Panc1 (cell line): ENCODE results near the gene FGGY. TPM values are rescaled to one million over a fixed set of nuclear protein-coding genes. Genes with fewer than 3 reads are reported as not detected.

ENCODE experiments used
- ATAC-seq: fragments of 200-7000 bp; cut with Tn5 transposase; 2 replicates; pipeline ENCODE4 v1.9.1; 2020; ENCODE audit warnings: mild to moderate bottlenecking, moderate library complexity
- BruUV-seq: library from RNA; stranded (reverse); fragments of 400-500 nt; replicated peaks from 2 replicates; lab custom pipeline; 2021; lab: Mats Ljungman, UMichigan
- CTCF ChIA-PET: fragments of 300-600 bp; sonication (Branson Sonifier 250); formaldehyde crosslinking; loops from one replicate; lab custom pipeline; 2022; ENCODE audit warnings: antibody characterized with exemption; lab: Charles Lee
- POLR2A ChIA-PET: fragments of 300-600 bp; sonication (Branson Sonifier 250); formaldehyde crosslinking; loops from one replicate; lab custom pipeline; 2022; ENCODE audit warnings: antibody characterized with exemption; lab: Charles Lee
- DNase-seq: peaks from one replicate; pipeline ENCODE4 v3.0.0-alpha.2; 2010; ENCODE audit warnings: low read depth, low spot score
- H3K27ac ChIP-seq: 2 replicates; pipeline ENCODE4 v1.5.1; 2011; ENCODE audit warnings: mild to moderate bottlenecking, low read length, inconsistent platforms
- H3K27me3 ChIP-seq: fragments of 200-500 bp; sonication (Bioruptor generic); 2 replicates; pipeline ENCODE4 v1.6.0; 2014; ENCODE audit warnings: low read length, inconsistent platforms; ENCODE audit not compliant: control insufficient read depth, insufficient read depth
- H3K36me3 ChIP-seq: fragments of 200-500 bp; sonication (Bioruptor generic); 2 replicates; pipeline ENCODE4 v1.5.1; 2014; ENCODE audit warnings: inconsistent platforms, mild to moderate bottlenecking, low read length, moderate library complexity; ENCODE audit not compliant: control insufficient read depth, insufficient read depth
- H3K4me1 ChIP-seq: 2 replicates; pipeline ENCODE4 v1.5.1; 2011; ENCODE audit warnings: inconsistent platforms, mild to moderate bottlenecking, low read length, moderate library complexity; ENCODE audit not compliant: control insufficient read depth, insufficient read depth
- H3K4me3 ChIP-seq, 2 experiments: 2 replicates each; pipeline ENCODE4 v1.5.1; 2011 to 2012; ENCODE audit warnings: low read depth in 2 of 2, low read length in 2 of 2, mild to moderate bottlenecking in 2 of 2, inconsistent platforms in 1 of 2, moderate library complexity in 1 of 2
- H3K9me3 ChIP-seq: fragments of 200-500 bp; sonication (Bioruptor generic); 2 replicates; pipeline ENCODE4 v1.5.1; 2014; ENCODE audit warnings: low read depth, mild to moderate bottlenecking, inconsistent platforms, low read length, moderate library complexity; ENCODE audit not compliant: control insufficient read depth, insufficient read depth
- POLR2AphosphoS5 ChIP-seq: IDR thresholded peaks from 2 replicates; pipeline ENCODE4 v1.6.1; 2012; ENCODE audit warnings: mild to moderate bottlenecking, low read depth, low read length, moderate library complexity
- SIN3A ChIP-seq: IDR thresholded peaks from 2 replicates; pipeline ENCODE4 v1.6.1; 2012; ENCODE audit warnings: low read depth, mild to moderate bottlenecking, low read length, moderate library complexity, borderline replicate concordance; ENCODE audit not compliant: insufficient read depth
- TCF7L2 ChIP-seq: IDR thresholded peaks from 2 replicates; pipeline ENCODE4 v1.6.1; 2011; ENCODE audit warnings: mild to moderate bottlenecking, low read depth, low read length, inconsistent platforms
- in situ Hi-C: cut with HindIII; loops from 2 replicates; pipeline ENCODE4 v1.10.0; 2016; ENCODE audit warnings: low sequenced_read_pairs, low pct_unique_long_range_greater_than_20kb
- intact Hi-C: fragments of 100-400 bp; cut with micrococcal nuclease; formaldehyde crosslinking; loops from one replicate; pipeline ENCODE4 v1.10.0; 2022; ENCODE audit not compliant: unreplicated experiment
- total RNA-seq: library from RNA; stranded (reverse); gene quantifications from one replicate; pipeline ENCODE4 v1.2.1, GENCODE V29; 2021; ENCODE audit not compliant: unreplicated experiment
- TF ChIP-seq, protein P1 (sequence below), 2 experiments: IDR thresholded peaks; 2 replicates each; pipeline ENCODE4 v1.6.1; 2011 to 2012; ENCODE audit warnings: low read depth in 2 of 2, control low read depth in 1 of 2, low read length in 1 of 2, mild to moderate bottlenecking in 1 of 2, moderate library complexity in 1 of 2; ENCODE audit not compliant: insufficient read depth in 1 of 2
- TF ChIP-seq, protein P2 (sequence below): fragments of 450-650 bp; IDR thresholded peaks from 2 replicates; pipeline ENCODE4 v1.5.1; 2017; ENCODE audit warnings: mild to moderate bottlenecking

The FGGY gene
- total RNA-seq, 1 experiment from 2014 or later: 15.5 TPM

DNA sequence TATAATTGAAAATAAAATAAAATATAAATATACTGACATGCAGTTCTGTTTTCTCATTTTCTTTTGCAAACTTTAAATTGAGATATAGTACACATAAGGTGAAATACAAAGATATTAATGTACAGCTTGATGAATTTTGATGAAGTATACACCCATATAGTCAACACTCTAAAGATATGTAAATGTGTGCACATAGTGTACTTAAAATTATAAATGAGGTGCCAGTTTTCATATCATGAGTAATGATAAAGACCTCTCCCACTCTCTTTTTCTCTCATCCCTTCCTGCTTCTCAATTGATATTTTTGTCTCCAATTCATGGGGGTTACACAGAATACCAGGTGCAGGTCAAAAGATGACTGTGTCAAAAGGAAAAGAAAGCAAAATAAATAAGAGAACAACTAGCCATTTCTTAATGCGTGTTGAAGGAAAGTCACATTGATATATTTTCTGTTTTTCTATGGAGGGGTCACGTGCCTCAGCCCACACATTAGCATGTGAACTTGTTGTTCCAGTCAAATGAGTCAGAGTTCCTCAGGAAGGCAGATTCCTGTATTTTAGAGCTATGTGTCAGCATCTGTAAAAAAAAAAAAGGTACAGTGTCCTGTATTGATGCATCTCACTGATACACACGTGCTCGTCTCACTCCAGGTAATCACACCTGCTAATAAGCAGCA is 453.6 kb downstream of the FGGY start:
- Histone ChIP-seq H3K27me3 (no peaks in the 10 kb centered on the region), H3K36me3 (no peaks in the 10 kb centered on the region), H3K9me3 (no peaks in the 10 kb centered on the region), H3K4me3 (no peak overlapping the region), H3K27ac (no peak overlapping the region), H3K4me1 (no peaks in the 10 kb centered on the region)
- intact Hi-C loops (no loop called here), in situ Hi-C loops (no loop called here)
- ChIA-PET CTCF (no interaction called here), POLR2A (no interaction called here)
- ATAC-seq: no peak
- no TSS peak for BruUV-seq
- no peak for TF ChIP-seq SIN3A
- no peak for DNase-seq

DNA sequence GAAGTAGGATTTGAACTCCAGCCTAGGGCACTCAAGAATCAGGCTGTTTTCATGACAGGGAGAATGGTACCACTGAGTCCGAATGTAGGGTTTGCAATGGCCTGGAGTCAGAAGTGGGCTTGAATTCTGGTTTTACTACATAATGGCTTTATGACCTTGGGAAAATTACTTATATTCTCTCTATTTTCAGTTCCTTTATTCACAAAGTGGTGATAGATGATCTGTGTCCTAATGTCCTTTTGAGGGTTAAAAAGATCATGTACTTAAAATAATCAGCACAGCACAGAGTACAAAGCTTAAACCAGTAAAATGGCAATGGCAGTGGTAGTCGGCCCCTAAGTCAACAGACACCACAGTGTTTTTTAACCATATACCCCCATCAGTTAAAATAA is 454.1 kb downstream of the FGGY start:
- ChIA-PET CTCF (no interaction called here), POLR2A (no interaction called here)
- H3K27me3 ChIP-seq: no peaks in the 10 kb centered on the region
- no peak overlapping the region for H3K4me3 ChIP-seq
- DNase-seq: no peak
- intact Hi-C loops (no loop called here), in situ Hi-C loops (no loop called here)
- no peaks in the 10 kb centered on the region for H3K4me1 ChIP-seq
- ATAC-seq: no peak
- no peak for TF ChIP-seq TCF7L2
- TF ChIP-seq SIN3A: no peak
- TF ChIP-seq, protein P1, sequence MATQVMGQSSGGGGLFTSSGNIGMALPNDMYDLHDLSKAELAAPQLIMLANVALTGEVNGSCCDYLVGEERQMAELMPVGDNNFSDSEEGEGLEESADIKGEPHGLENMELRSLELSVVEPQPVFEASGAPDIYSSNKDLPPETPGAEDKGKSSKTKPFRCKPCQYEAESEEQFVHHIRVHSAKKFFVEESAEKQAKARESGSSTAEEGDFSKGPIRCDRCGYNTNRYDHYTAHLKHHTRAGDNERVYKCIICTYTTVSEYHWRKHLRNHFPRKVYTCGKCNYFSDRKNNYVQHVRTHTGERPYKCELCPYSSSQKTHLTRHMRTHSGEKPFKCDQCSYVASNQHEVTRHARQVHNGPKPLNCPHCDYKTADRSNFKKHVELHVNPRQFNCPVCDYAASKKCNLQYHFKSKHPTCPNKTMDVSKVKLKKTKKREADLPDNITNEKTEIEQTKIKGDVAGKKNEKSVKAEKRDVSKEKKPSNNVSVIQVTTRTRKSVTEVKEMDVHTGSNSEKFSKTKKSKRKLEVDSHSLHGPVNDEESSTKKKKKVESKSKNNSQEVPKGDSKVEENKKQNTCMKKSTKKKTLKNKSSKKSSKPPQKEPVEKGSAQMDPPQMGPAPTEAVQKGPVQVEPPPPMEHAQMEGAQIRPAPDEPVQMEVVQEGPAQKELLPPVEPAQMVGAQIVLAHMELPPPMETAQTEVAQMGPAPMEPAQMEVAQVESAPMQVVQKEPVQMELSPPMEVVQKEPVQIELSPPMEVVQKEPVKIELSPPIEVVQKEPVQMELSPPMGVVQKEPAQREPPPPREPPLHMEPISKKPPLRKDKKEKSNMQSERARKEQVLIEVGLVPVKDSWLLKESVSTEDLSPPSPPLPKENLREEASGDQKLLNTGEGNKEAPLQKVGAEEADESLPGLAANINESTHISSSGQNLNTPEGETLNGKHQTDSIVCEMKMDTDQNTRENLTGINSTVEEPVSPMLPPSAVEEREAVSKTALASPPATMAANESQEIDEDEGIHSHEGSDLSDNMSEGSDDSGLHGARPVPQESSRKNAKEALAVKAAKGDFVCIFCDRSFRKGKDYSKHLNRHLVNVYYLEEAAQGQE (IDR thresholded peaks at IDR 0.05; ENCODE audit: insufficient read depth in 1 of 2, low read depth in 2 of 2, low read length in 1 of 2): no peak
- no peak for TF ChIP-seq POLR2AphosphoS5
- TF ChIP-seq, protein P2, sequence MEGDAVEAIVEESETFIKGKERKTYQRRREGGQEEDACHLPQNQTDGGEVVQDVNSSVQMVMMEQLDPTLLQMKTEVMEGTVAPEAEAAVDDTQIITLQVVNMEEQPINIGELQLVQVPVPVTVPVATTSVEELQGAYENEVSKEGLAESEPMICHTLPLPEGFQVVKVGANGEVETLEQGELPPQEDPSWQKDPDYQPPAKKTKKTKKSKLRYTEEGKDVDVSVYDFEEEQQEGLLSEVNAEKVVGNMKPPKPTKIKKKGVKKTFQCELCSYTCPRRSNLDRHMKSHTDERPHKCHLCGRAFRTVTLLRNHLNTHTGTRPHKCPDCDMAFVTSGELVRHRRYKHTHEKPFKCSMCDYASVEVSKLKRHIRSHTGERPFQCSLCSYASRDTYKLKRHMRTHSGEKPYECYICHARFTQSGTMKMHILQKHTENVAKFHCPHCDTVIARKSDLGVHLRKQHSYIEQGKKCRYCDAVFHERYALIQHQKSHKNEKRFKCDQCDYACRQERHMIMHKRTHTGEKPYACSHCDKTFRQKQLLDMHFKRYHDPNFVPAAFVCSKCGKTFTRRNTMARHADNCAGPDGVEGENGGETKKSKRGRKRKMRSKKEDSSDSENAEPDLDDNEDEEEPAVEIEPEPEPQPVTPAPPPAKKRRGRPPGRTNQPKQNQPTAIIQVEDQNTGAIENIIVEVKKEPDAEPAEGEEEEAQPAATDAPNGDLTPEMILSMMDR: no peak
- H3K36me3 ChIP-seq: no peaks in the 10 kb centered on the region
- no peak overlapping the region for H3K27ac ChIP-seq
- no peaks in the 10 kb centered on the region for H3K9me3 ChIP-seq
- BruUV-seq: no TSS peak

GRCh38 chr1:59751801-59752200 is 454.9 kb downstream of the FGGY start:
- ATAC-seq (no peak), DNase-seq (no peak)
- ChIA-PET CTCF (no interaction called here), POLR2A (no interaction called here)
- Histone ChIP-seq H3K27me3 (no peaks in the 10 kb centered on the region), H3K4me1 (no peaks in the 10 kb centered on the region), H3K9me3 (no peaks in the 10 kb centered on the region), H3K4me3 (no peak overlapping the region), H3K36me3 (no peaks in the 10 kb centered on the region), H3K27ac (no peak overlapping the region)
- in situ Hi-C loops (no loop called here), intact Hi-C loops (no loop called here)
- TF ChIP-seq TCF7L2: no peak
- BruUV-seq: no TSS peak
